HG03108 (cell line): ENCODE measurements around the gene POLD1.
A peak's percentile ranks its signal among the peaks of the same experiment; 100 is the strongest.
"Not testable (repeated sequence)": the region's sequence is repeated elsewhere in the genome, so short reads cannot be mapped to it uniquely, and the experiment has no call there.

ENCODE experiments used
- ATAC-seq: cut with Tn5 transposase; IDR thresholded peaks from one replicate; pipeline ENCODE4 v1.9.1; 2021; ENCODE audit warnings: moderate library complexity; ENCODE audit not compliant: unreplicated experiment

POLD1 gene

GRCh38 chr19:50433201-50434180 lies 49.3 kb downstream of the POLD1 start:
- no peak for ATAC-seq

- ATAC-seq = no peak
These were observed 50.4 kb downstream of the POLD1 start for GRCh38 chr19:50434525-50434924.

GRCh38 chr19:50435221-50435620 lies 51.1 kb downstream of the POLD1 start:
- no peak for ATAC-seq

GRCh38 chr19:50435627-50436026 lies 51.5 kb downstream of the POLD1 start:
- no peak for ATAC-seq

GRCh38 chr19:50437862-50438449 lies 53.8 kb downstream of the POLD1 start:
- no peak for ATAC-seq

DNA sequence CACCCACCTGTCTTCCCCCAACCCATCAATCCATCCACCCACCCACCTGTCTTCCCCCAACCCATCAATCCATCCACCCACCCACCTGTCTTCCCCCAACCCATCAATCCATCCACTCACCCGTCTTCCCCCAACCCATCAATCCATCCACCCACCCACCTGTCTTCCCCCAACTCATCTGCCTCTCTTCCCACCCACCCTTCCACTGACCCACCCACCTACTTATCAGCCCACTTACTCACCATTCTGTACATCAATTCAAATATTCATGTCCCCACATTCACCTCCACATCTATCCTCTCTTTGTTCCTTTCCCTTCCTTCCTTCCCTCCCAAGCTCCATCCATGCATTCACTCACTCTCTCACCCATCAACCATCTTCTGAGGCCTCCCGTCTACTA lies 55.0 kb downstream of the POLD1 start:
- ATAC-seq = not testable (repeated sequence)

DNA sequence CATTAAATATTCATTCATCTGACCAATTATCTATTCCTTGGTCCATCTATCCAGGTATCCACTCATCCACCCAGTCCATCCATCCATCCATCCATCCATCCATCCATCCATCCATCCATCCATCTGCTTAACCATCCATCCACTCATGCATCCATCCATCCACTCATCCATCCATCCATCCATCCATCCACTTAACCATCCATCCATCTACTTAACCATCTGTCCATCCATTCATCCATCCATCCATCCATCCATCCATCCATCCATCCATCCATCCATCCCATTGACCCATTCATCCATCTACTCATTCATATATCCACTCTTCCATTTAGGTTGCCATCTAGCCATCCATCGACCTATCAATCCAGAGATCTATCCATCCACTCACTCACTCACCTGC lies 59.9 kb downstream of the POLD1 start:
- no peak for ATAC-seq

DNA sequence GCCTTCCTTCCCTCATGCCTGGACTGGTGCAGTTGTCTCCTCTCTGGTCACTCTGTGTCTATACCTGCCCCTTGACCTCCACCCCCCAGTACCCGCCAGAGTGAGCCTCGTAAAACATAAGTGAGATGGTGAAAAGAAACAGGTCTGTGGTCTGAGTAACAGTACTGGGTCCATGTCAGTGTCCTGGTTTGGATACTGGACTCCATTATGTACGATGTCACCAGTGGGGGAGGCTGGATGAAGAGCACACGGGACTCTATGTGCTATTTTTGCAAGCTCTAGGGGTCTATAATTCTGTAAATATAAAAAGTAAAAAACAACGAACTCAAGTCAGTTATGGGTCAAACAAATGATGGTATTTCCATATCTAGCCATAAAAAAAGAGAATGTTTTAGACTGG lies 62.9 kb downstream of the POLD1 start:
- ATAC-seq = no peak

DNA sequence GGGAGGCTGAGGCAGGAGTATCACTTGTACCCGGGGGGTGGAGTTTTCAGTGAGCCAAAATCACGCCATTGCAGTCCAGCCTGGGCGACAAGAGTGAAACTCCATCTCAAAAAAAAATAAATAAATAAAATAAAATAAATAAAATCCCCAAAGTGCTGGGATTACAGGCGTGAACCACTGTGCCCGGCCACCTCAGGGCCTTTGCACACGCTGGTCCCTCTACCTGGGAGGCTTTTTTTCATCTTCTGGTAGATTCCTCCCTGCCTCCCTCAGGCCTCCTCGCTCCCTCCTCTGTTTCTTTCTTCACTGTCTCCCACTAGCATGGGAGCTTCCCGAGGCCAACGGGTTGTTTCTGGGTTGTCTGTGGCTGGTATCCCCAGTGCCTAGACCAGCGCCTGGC lies 63.6 kb downstream of the POLD1 start:
- ATAC-seq = no peak

GRCh38 chr19:50449236-50449899 lies 65.2 kb downstream of the POLD1 start:
- ATAC-seq = no peak

GRCh38 chr19:50450369-50451222 lies 66.4 kb downstream of the POLD1 start:
- no peak for ATAC-seq

DNA sequence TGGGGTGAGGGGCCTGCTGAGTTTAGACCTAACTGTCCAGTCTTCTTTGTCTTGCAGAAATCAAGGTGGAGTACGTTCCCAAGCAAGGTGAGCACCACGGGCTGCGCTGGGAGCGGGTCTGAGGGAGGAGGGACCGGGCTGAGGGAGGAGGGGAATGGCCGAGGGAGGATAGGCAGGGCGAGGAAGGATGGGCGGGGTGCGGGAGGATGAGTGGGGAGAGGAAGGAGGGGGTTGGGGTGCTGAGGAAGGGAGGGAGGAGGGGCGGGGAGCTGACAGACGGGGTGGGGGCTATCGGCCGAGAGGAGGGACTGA lies 67.0 kb downstream of the POLD1 start:
- ATAC-seq = no peak

GRCh38 chr19:50453243-50453642 lies 69.1 kb downstream of the POLD1 start:
- ATAC-seq = no peak

DNA sequence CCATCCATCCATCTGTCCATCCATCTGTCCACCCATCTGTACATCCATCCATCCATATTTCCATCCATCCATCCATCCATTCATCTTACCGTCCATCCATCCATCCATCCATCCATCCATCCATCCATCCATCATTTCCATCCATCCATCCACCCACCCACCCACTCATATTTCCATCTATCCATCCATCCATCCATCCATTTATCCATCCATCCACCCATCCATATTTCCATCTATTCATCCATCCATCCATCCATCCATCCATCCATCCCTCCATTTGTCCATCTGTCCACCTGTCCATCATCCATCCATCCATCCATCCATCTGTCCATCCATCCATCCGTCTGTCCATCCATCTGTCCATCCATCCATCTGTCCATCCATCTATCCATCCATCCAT lies 71.8 kb downstream of the POLD1 start:
- ATAC-seq = no peak

- ATAC-seq = no peak
These were observed 73.2 kb downstream of the POLD1 start for GRCh38 chr19:50457300-50457699.

GRCh38 chr19:50458396-50459066 lies 74.4 kb downstream of the POLD1 start:
- ATAC-seq = no peak

DNA sequence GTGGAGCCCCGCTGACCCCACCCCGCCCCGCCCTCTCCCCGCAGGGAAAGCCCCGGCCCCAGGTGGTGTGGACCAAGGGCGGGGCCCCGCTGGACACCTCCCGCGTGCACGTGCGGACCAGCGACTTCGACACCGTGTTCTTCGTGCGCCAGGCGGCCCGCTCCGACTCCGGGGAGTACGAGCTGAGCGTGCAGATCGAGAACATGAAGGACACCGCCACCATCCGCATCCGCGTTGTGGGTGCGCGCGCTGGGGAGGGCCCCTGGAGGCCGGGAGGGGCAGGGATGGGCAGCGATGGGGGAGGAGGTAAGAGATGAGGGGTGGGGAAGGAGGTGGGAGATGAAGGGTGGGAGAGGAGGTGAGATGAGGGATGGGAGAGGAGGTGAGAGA lies 74.9 kb downstream of the POLD1 start:
- ATAC-seq = no peak

DNA sequence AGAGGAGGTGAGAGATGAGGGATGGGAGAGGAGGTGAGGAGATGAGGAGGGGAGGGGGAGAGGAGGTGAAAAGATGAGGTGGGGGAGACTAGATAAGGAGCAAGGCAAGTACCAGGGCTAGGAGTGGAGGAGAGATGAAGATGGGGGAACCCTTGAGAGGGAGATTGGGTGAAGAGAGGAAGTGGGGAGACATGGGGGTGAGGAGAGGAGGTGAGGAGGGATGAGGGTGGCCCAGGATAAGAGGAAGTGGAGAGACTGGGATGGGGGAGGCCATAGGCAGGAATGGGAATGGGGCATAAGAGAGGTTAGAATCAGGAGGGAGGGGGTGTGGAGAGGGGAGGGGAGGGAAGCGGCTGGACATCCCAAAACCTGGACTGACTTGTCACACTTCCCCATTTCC lies 75.5 kb downstream of the POLD1 start:
- ATAC-seq = no peak

GRCh38 chr19:50460161-50460765 lies 76.1 kb downstream of the POLD1 start:
- ATAC-seq = peak; percentile 70
